A673 (cell line): Measurements from ENCODE around the gene TRIM50.

Source experiments
- CTCF ChIP-seq: fragments of 300-800, 200-600 bp; sonication (generic); conservative IDR thresholded peaks from 2 replicates; pipeline ENCODE4 v1.5.1; 2017; ENCODE audit warnings: low read depth, mild to moderate bottlenecking, antibody characterized with exemption, low read length, moderate library complexity, mixed read lengths
- EZH2 ChIP-seq: fragments of 200-600 bp; sonication (generic); IDR thresholded peaks from 2 replicates; pipeline ENCODE4 v1.6.1; 2017; ENCODE audit warnings: borderline replicate concordance, low read depth, mild to moderate bottlenecking, mixed read lengths, antibody characterized with exemption, low read length; ENCODE audit not compliant: poor library complexity, severe bottlenecking

- TF ChIP-seq CTCF (no peak), EZH2 (no peak)
Observed at GRCh38 chr7:73338321-73338720, 10.4 kb upstream of the TRIM50 start.
